ENCODE results near the gene CERK. TPM values are rescaled to one million over a fixed set of nuclear protein-coding genes. Genes with fewer than 3 reads are reported as not detected.

CERK gene
- total and polyA plus RNA-seq, 9 of the 15 experiments (the other 6 are each of a cell fraction or from before 2014, with no cell fraction given), result 1.1 to 14.9 (median 8.7) TPM

DNA sequence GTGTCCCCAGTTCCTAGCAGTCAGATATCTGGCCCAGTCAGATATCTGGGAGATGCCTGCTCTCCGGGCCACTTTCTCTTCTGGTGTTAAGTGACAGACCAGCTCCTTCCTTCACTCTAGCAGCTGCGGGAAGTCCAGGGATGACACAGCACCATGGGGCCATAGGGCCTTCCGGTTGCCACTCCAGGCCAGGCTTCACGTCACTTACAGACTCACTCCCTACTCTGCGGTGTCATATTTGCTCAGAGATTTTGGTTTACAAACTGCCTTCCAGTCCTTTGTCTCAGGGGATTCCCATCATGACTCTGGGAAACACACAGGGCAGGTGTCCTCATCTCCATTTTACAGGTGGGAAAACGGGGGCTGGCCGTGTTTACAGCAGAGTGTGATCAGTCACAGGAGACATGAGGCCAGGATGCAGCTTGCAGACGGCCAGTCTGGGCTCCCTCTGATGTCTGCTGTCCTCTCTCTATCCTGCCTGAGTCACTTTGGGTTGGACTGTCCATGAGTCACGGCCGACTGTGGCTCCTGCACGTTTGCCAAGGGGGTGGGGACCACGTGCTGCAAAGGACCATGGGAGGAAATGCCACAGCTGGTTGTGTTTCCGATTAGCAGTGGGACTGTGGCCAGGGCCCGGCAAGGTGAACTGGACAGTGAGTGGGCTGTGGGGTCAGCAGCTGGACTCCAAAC is 16.2 kb upstream of the CERK start (continued):
- TF ChIP-seq, protein P1, sequence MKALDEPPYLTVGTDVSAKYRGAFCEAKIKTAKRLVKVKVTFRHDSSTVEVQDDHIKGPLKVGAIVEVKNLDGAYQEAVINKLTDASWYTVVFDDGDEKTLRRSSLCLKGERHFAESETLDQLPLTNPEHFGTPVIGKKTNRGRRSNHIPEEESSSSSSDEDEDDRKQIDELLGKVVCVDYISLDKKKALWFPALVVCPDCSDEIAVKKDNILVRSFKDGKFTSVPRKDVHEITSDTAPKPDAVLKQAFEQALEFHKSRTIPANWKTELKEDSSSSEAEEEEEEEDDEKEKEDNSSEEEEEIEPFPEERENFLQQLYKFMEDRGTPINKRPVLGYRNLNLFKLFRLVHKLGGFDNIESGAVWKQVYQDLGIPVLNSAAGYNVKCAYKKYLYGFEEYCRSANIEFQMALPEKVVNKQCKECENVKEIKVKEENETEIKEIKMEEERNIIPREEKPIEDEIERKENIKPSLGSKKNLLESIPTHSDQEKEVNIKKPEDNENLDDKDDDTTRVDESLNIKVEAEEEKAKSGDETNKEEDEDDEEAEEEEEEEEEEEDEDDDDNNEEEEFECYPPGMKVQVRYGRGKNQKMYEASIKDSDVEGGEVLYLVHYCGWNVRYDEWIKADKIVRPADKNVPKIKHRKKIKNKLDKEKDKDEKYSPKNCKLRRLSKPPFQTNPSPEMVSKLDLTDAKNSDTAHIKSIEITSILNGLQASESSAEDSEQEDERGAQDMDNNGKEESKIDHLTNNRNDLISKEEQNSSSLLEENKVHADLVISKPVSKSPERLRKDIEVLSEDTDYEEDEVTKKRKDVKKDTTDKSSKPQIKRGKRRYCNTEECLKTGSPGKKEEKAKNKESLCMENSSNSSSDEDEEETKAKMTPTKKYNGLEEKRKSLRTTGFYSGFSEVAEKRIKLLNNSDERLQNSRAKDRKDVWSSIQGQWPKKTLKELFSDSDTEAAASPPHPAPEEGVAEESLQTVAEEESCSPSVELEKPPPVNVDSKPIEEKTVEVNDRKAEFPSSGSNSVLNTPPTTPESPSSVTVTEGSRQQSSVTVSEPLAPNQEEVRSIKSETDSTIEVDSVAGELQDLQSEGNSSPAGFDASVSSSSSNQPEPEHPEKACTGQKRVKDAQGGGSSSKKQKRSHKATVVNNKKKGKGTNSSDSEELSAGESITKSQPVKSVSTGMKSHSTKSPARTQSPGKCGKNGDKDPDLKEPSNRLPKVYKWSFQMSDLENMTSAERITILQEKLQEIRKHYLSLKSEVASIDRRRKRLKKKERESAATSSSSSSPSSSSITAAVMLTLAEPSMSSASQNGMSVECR (CRISPR knock-in tag; IDR thresholded peaks at IDR 0.05), result peak; percentile 58; the same call in 1 of the 2 replicates
- no peak for TF ChIP-seq MYBL2 (IDR thresholded peaks at IDR 0.05; ENCODE audit: low read depth)
- no peak for TF ChIP-seq MYBL2 (CRISPR knock-in tag; IDR thresholded peaks at IDR 0.05; ENCODE audit: borderline replicate concordance)
- TF ChIP-seq, protein P2, sequence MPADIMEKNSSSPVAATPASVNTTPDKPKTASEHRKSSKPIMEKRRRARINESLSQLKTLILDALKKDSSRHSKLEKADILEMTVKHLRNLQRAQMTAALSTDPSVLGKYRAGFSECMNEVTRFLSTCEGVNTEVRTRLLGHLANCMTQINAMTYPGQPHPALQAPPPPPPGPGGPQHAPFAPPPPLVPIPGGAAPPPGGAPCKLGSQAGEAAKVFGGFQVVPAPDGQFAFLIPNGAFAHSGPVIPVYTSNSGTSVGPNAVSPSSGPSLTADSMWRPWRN (IDR thresholded peaks at IDR 0.05; ENCODE audit: low read depth), result no peak
- TF ChIP-seq TAF9B (IDR thresholded peaks at IDR 0.05; ENCODE audit: partially characterized antibody), result peak; percentile 92
- no peak for TF ChIP-seq ZNF3 (CRISPR knock-in tag; IDR thresholded peaks at IDR 0.05)
- no peak for TF ChIP-seq KAT7 (CRISPR knock-in tag; IDR thresholded peaks at IDR 0.05; ENCODE audit: borderline replicate concordance)
- TF ChIP-seq ZFP36 (IDR thresholded peaks at IDR 0.05; ENCODE audit: low read depth, low read length, partially characterized antibody), result no peak
- TF ChIP-seq FOXJ3 (CRISPR knock-in tag; IDR thresholded peaks at IDR 0.05), result no peak
- TF ChIP-seq ZNF146 (CRISPR knock-in tag; IDR thresholded peaks at IDR 0.05; ENCODE audit: unreplicated experiment), result no peak
- TF ChIP-seq, protein P3, sequence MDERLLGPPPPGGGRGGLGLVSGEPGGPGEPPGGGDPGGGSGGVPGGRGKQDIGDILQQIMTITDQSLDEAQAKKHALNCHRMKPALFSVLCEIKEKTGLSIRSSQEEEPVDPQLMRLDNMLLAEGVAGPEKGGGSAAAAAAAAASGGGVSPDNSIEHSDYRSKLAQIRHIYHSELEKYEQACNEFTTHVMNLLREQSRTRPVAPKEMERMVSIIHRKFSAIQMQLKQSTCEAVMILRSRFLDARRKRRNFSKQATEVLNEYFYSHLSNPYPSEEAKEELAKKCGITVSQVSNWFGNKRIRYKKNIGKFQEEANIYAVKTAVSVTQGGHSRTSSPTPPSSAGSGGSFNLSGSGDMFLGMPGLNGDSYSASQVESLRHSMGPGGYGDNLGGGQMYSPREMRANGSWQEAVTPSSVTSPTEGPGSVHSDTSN (CRISPR knock-in tag; IDR thresholded peaks at IDR 0.05; ENCODE audit: low read depth), result no peak
- TF ChIP-seq, protein P3 (tag; conservative IDR thresholded peaks at IDR 0.05; ENCODE audit: low read depth), result peak; percentile 34
- TF ChIP-seq, protein P4, sequence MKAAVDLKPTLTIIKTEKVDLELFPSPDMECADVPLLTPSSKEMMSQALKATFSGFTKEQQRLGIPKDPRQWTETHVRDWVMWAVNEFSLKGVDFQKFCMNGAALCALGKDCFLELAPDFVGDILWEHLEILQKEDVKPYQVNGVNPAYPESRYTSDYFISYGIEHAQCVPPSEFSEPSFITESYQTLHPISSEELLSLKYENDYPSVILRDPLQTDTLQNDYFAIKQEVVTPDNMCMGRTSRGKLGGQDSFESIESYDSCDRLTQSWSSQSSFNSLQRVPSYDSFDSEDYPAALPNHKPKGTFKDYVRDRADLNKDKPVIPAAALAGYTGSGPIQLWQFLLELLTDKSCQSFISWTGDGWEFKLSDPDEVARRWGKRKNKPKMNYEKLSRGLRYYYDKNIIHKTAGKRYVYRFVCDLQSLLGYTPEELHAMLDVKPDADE (conservative IDR thresholded peaks at IDR 0.05; ENCODE audit: control insufficient read depth, low read depth, low read length), result no peak
- TF ChIP-seq, protein P5, sequence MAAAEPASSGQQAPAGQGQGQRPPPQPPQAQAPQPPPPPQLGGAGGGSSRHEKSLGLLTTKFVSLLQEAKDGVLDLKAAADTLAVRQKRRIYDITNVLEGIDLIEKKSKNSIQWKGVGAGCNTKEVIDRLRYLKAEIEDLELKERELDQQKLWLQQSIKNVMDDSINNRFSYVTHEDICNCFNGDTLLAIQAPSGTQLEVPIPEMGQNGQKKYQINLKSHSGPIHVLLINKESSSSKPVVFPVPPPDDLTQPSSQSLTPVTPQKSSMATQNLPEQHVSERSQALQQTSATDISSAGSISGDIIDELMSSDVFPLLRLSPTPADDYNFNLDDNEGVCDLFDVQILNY (CRISPR knock-in tag; IDR thresholded peaks at IDR 0.05), result no peak
- TF ChIP-seq, protein P6, sequence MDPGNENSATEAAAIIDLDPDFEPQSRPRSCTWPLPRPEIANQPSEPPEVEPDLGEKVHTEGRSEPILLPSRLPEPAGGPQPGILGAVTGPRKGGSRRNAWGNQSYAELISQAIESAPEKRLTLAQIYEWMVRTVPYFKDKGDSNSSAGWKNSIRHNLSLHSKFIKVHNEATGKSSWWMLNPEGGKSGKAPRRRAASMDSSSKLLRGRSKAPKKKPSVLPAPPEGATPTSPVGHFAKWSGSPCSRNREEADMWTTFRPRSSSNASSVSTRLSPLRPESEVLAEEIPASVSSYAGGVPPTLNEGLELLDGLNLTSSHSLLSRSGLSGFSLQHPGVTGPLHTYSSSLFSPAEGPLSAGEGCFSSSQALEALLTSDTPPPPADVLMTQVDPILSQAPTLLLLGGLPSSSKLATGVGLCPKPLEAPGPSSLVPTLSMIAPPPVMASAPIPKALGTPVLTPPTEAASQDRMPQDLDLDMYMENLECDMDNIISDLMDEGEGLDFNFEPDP (CRISPR knock-in tag; IDR thresholded peaks at IDR 0.05), result no peak
